ENCODE data around the gene TOMM40L.

- TF ChIP-seq POLR2A (IDR thresholded peaks at IDR 0.05; ENCODE audit: extremely low read depth, insufficient read length) (no peak), CTCF (IDR thresholded peaks at IDR 0.05; ENCODE audit: low read depth, low read length) (no peak)
Observed at GRCh38 chr1:161258439-161259344, 32.8 kb downstream of the TOMM40L start, which contains the start of gene PCP4L1.
